Ishikawa (cell line): Measurements from ENCODE around the gene FGR.

Source experiments
- CEBPB ChIP-seq: IDR thresholded peaks from 2 replicates; pipeline ENCODE4 v1.6.1; 2012
- CREB1 ChIP-seq: IDR thresholded peaks from 2 replicates; pipeline ENCODE4 v1.6.1; 2012; ENCODE audit warnings: low read depth
- EP300 ChIP-seq: IDR thresholded peaks from 2 replicates; pipeline ENCODE4 v1.6.1; 2012; ENCODE audit warnings: borderline replicate concordance
- REST ChIP-seq: IDR thresholded peaks from 2 replicates; pipeline ENCODE4 v1.6.1; 2012; ENCODE audit warnings: low read depth, mild to moderate bottlenecking
- TAF1 ChIP-seq: IDR thresholded peaks from 2 replicates; pipeline ENCODE4 v1.6.1; 2012; ENCODE audit warnings: low read depth, mild to moderate bottlenecking
- YY1 ChIP-seq: IDR thresholded peaks from 2 replicates; pipeline ENCODE4 v1.6.1; 2012; ENCODE audit warnings: low read depth
- ZBTB7A ChIP-seq: IDR thresholded peaks from 2 replicates; pipeline ENCODE4 v1.6.1; 2012; ENCODE audit warnings: low read depth
- TF ChIP-seq, protein P1 (sequence below): IDR thresholded peaks from 2 replicates; pipeline ENCODE4 v1.6.1; 2012

GRCh38 chr1:27562534-27563340 lies 72.2 kb downstream of the FGR start:
- TF ChIP-seq TAF1: no peak
- TF ChIP-seq, protein P1, sequence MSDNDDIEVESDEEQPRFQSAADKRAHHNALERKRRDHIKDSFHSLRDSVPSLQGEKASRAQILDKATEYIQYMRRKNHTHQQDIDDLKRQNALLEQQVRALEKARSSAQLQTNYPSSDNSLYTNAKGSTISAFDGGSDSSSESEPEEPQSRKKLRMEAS: no peak
- TF ChIP-seq YY1: no peak
- TF ChIP-seq CEBPB: no peak
- no peak for TF ChIP-seq ZBTB7A
- no peak for TF ChIP-seq EP300
- TF ChIP-seq CREB1: no peak
- TF ChIP-seq REST: no peak
